GM19193 (cell line): Measurements from ENCODE around the gene ARHGAP12.

Experiments used
- POLR2A ChIP-seq: IDR thresholded peaks from 4 replicates; pipeline ENCODE4 v1.6.1; 2011; ENCODE audit not compliant: insufficient read depth, insufficient read length; ENCODE audit errors: extremely low read depth

Gene ARHGAP12

GRCh38 chr10:31953480-31953879 is 24.8 kb upstream of the ARHGAP12 start:
- no peak for TF ChIP-seq POLR2A

- TF ChIP-seq POLR2A, result no peak
These were observed 24.4 kb upstream of the ARHGAP12 start for GRCh38 chr10:31953080-31953479.

- TF ChIP-seq POLR2A, result no peak
These were observed 23.4 kb upstream of the ARHGAP12 start for GRCh38 chr10:31952066-31952465.

GRCh38 chr10:31949266-31949665 is 20.6 kb upstream of the ARHGAP12 start:
- TF ChIP-seq POLR2A, result no peak

- TF ChIP-seq POLR2A, result no peak
These were observed 19.4 kb upstream of the ARHGAP12 start for GRCh38 chr10:31948021-31948420.

- no peak for TF ChIP-seq POLR2A
These were observed 18.7 kb upstream of the ARHGAP12 start for GRCh38 chr10:31947144-31947926.

GRCh38 chr10:31945392-31945791 is 16.8 kb upstream of the ARHGAP12 start:
- TF ChIP-seq POLR2A, result no peak

GRCh38 chr10:31944071-31944433 is 15.4 kb upstream of the ARHGAP12 start:
- no peak for TF ChIP-seq POLR2A

- TF ChIP-seq POLR2A, result no peak
These were observed 14.3 kb upstream of the ARHGAP12 start for GRCh38 chr10:31942892-31943291.

- no peak for TF ChIP-seq POLR2A
These were observed 13.8 kb upstream of the ARHGAP12 start for GRCh38 chr10:31942435-31942834.

GRCh38 chr10:31940839-31941653 is 12.4 kb upstream of the ARHGAP12 start:
- TF ChIP-seq POLR2A, result no peak

GRCh38 chr10:31939797-31940708 is 11.4 kb upstream of the ARHGAP12 start:
- no peak for TF ChIP-seq POLR2A

- no peak for TF ChIP-seq POLR2A
These were observed 8.7 kb upstream of the ARHGAP12 start for GRCh38 chr10:31937371-31937770.

GRCh38 chr10:31936933-31937332 is 8.3 kb upstream of the ARHGAP12 start:
- no peak for TF ChIP-seq POLR2A

GRCh38 chr10:31936086-31936485 is 7.5 kb upstream of the ARHGAP12 start:
- TF ChIP-seq POLR2A, result no peak
